K562 (cell line): Measurements from ENCODE around the gene UBL5. TPM values are rescaled to one million over a fixed set of nuclear protein-coding genes. Genes with fewer than 3 reads are reported as not detected.

Experiments used
- ATAC-seq: fragments of 200-7000 bp; cut with Tn5 transposase; 3 replicates; pipeline ENCODE4 v1.9.1; 2020; ENCODE audit warnings: moderate library complexity
- BruUV-seq: library from RNA; stranded (reverse); fragments of 400-500 nt; replicated peaks from 2 replicates; lab custom pipeline; 2021; lab: Mats Ljungman, UMichigan
- CTCF ChIA-PET: fragments of 300-600 bp; formaldehyde crosslinking; extraction: SDS; loops from one replicate; lab custom pipeline; 2021; ENCODE audit warnings: low intra/inter-chr PET ratio; lab: Yijun Ruan, JAX
- POLR2A ChIA-PET: fragments of 300-600, 350-650 bp; sonication (Branson Sonifier 250); formaldehyde crosslinking; extraction: SDS; loops from one replicate; lab custom pipeline; 2021; ENCODE audit warnings: antibody characterized with exemption, inconsistent platforms; lab: Yijun Ruan, JAX
- DNase-seq, 4 experiments: peaks; one replicate each; pipeline versions ENCODE4 v3.0.0 to v3.0.0-alpha.2; 2011 to 2018; ENCODE audit warnings: low spot score in 3 of 4, mixed read lengths in 3 of 4; ENCODE audit errors: extremely low read depth in 1 of 4
- FAIRE-seq: peaks from 2 replicates; lab custom pipeline; 2011; peaks lifted over from hg19 to GRCh38; lab: Jason Lieb, UNC
- H2AFZ ChIP-seq: 2 replicates; pipeline ENCODE4 v1.6.0; 2011; ENCODE audit warnings: low read depth, low read length, control low read depth, inconsistent platforms
- H3K27ac ChIP-seq: fragments of 200-600 bp; 3 replicates; pipeline ENCODE4 v1.8.0; 2011; ENCODE audit warnings: low read depth, mild to moderate bottlenecking, control low read depth, inconsistent platforms, low read length, moderate library complexity, mixed read lengths; ENCODE audit errors: extremely low read depth
- H3K27me3 ChIP-seq, 2 experiments: fragments of 300-600 bp in 1 of 2; 2 replicates in 1 of 2; 3 replicates in 1 of 2; pipeline versions ENCODE4 v1.6.0 to v1.8.0; 2011; ENCODE audit warnings: inconsistent platforms in 2 of 2, low read length in 2 of 2, mild to moderate bottlenecking in 1 of 2, mixed read lengths in 1 of 2, moderate library complexity in 1 of 2; ENCODE audit not compliant: control insufficient read depth in 2 of 2, insufficient read depth in 2 of 2
- H3K36me3 ChIP-seq: fragments of 300-600 bp; 3 replicates; pipeline ENCODE4 v1.8.0; 2011; ENCODE audit warnings: mild to moderate bottlenecking, low read length, inconsistent platforms; ENCODE audit not compliant: control insufficient read depth, insufficient read depth
- H3K4me1 ChIP-seq, 2 experiments: fragments of 200-600 bp in 1 of 2; replicated peaks in 1 of 2; 2 replicates in 1 of 2; 3 replicates in 1 of 2; pipeline versions ENCODE4 v1.5.1 to v1.8.0; 2011; ENCODE audit warnings: inconsistent platforms in 2 of 2, low read length in 2 of 2, mild to moderate bottlenecking in 1 of 2, mixed read lengths in 1 of 2, moderate library complexity in 1 of 2; ENCODE audit not compliant: control insufficient read depth in 2 of 2, insufficient read depth in 2 of 2
- H3K4me2 ChIP-seq: 2 replicates; pipeline ENCODE4 v1.6.1; 2011; ENCODE audit warnings: low read length, control low read depth, inconsistent platforms, mixed read lengths; ENCODE audit not compliant: insufficient read depth
- H3K4me3 ChIP-seq: fragments of 200-600 bp; sonication (generic), shearing (Covaris generic); 2 replicates; pipeline ENCODE4 v1.5.1; 2016; ENCODE audit warnings: control low read depth, inconsistent platforms
- H3K79me2 ChIP-seq: fragments of 200-600 bp; 3 replicates; pipeline ENCODE4 v1.8.0; 2011; ENCODE audit warnings: low read length, inconsistent platforms; ENCODE audit not compliant: control insufficient read depth, insufficient read depth
- H3K9ac ChIP-seq, 2 experiments: 2 replicates each; pipeline versions ENCODE4 v1.6.0 to v1.6.1; 2011; ENCODE audit warnings: low read depth in 2 of 2, low read length in 2 of 2, control low read depth in 1 of 2, inconsistent platforms in 1 of 2, mild to moderate bottlenecking in 1 of 2, mixed read lengths in 1 of 2; ENCODE audit not compliant: insufficient read depth in 1 of 2
- H3K9me1 ChIP-seq: one replicate; pipeline ENCODE4 v1.6.0; 2011; ENCODE audit warnings: inconsistent platforms, mild to moderate bottlenecking, low read length, moderate library complexity; ENCODE audit not compliant: control insufficient read depth, insufficient read depth
- H3K9me3 ChIP-seq: replicated peaks from 2 replicates; pipeline ENCODE4 v1.5.1; 2011; ENCODE audit warnings: low read depth, low read length, inconsistent platforms; ENCODE audit not compliant: control insufficient read depth, insufficient read depth
- H4K20me1 ChIP-seq: replicated peaks from 2 replicates; pipeline ENCODE4 v1.6.1; 2011; ENCODE audit warnings: low read length, inconsistent platforms, mixed read lengths; ENCODE audit not compliant: control insufficient read depth, insufficient read depth
- CREB5 ChIP-seq: fragments of 250-450 bp; sonication (Bioruptor Pico); IDR thresholded peaks from 2 replicates; pipeline ENCODE4 v1.5.0; 2020; ENCODE audit warnings: mild to moderate bottlenecking
- DPF2 ChIP-seq: fragments of 450-650 bp; IDR thresholded peaks from 2 replicates; pipeline ENCODE4 v1.6.1; 2016
- HDAC1 ChIP-seq, 2 experiments: fragments of 450-650 bp; IDR thresholded peaks; 2 replicates each; pipeline ENCODE4 v1.6.1; 2016 to 2017; ENCODE audit warnings: inconsistent platforms in 1 of 2, mild to moderate bottlenecking in 1 of 2, moderate library complexity in 1 of 2
- IRF2 ChIP-seq: sonication (generic); formaldehyde crosslinking; IDR thresholded peaks from 2 replicates; pipeline ENCODE4 v1.8.1; 2022; ENCODE audit warnings: mild to moderate bottlenecking, missing genetic modification reagents
- NUFIP1 ChIP-seq: fragments of 450-650 bp; IDR thresholded peaks from 2 replicates; pipeline ENCODE4 v1.6.1; 2018; ENCODE audit not compliant: partially characterized antibody
- PHF20 ChIP-seq: fragments of 450-650 bp; IDR thresholded peaks from 2 replicates; pipeline ENCODE4 v1.6.1; 2018; ENCODE audit not compliant: partially characterized antibody
- POLR2H ChIP-seq: IDR thresholded peaks from 2 replicates; pipeline ENCODE4 v1.6.1; 2016; ENCODE audit warnings: missing genetic modification characterization, low read depth, mild to moderate bottlenecking, control low read depth, missing compliant biosample characterization, moderate library complexity
- SNRNP70 ChIP-seq: fragments of 200-400 bp; formaldehyde crosslinking; optimal IDR thresholded peaks from 2 replicates; pipeline ENCODE3; 2017; ENCODE audit warnings: low read depth, low read length
- SOX6 ChIP-seq: fragments of 450-650 bp; IDR thresholded peaks from 2 replicates; pipeline ENCODE4 v1.6.1; 2014; ENCODE audit warnings: mild to moderate bottlenecking
- U2AF2 ChIP-seq: fragments of 200-400 bp; formaldehyde crosslinking; optimal IDR thresholded peaks from 2 replicates; pipeline ENCODE3; 2017; ENCODE audit warnings: low read depth, mild to moderate bottlenecking, low read length
- WGBS: fragments of 100-300 bp; shearing (Covaris generic); methylation state at CpG from one replicate; pipeline ENCODE4 v1.1.6; 2016; ENCODE audit warnings: low coverage, mixed read lengths; ENCODE audit not compliant: insufficient coverage; ENCODE audit errors: missing lambda C conversion rate; 5-methylcytosine and 5-hydroxymethylcytosine counted together
- in situ Hi-C: fragments of 300-500 bp; cut with MboI; formaldehyde crosslinking; loops from 4 replicates; pipeline ENCODE4 v1.15.0; 2018; ENCODE audit warnings: inconsistent platforms, mixed read lengths
- intact Hi-C: fragments of 100-400 bp; cut with micrococcal nuclease; formaldehyde crosslinking; loops from 2 replicates; pipeline ENCODE4 v1.14.2; 2022
- polyA plus RNA-seq, 8 experiments: library from polyadenylated mRNA; depleted of rRNA in 4 of 8; stranded (reverse) in 5 of 8; unstranded in 3 of 8; fragments of >200 nt; fragmentation: Nextera tagmentation in 2 of 8; fragmentation: Illumina TruSeq in 1 of 8; extraction: Ambion mirVana in 2 of 8; extraction: Trizol in 1 of 8; gene quantifications; 2 replicates each; pipeline versions ENCODE4 v1.2.1 to v1.2.3, GENCODE V29; 2011 to 2014; ENCODE audit warnings: inconsistent platforms in 1 of 8, missing spikeins in 1 of 8
- total RNA-seq, 7 experiments: library from RNA; depleted of rRNA in 6 of 7; stranded (reverse); fragments of >200 nt in 6 of 7; fragmentation: Illumina TruSeq in 2 of 7; extraction: Trizol in 2 of 7; gene quantifications; 2 replicates each; pipeline versions ENCODE4 v1.2.1 to v1.2.3, GENCODE V29; 2011 to 2021; ENCODE audit warnings: low replicate concordance in 1 of 7

The UBL5 gene
- total and polyA plus RNA-seq, 9 of the 15 experiments (the other 6 are each of a cell fraction or from before 2014, with no cell fraction given): 410 to 1,266 (median 613) TPM

- WGBS: 0% methylated on average over 4 of the region's 4 CpGs
- Histone ChIP-seq H3K4me3 (no peak overlapping the region), H3K9me3 (no peaks in the 10 kb centered on the region), H3K27me3 (peaks cover 24 to 43% of the 10 kb centered on the region in 2 experiments; a peak in 4 of 5 replicates), H3K9me1 (no peaks in the 10 kb centered on the region), H3K9ac (no peak overlapping the region), H3K4me2 (no peak overlapping the region), H3K27ac (no peak overlapping the region), H4K20me1 (0 out of 2 replicates have a peak, but pooled peaks cover 4% of the 10 kb centered on the region), H3K4me1 (peaks cover under 1 to 7% of the 10 kb centered on the region in 2 experiments; a peak in 2 of 5 replicates), H3K36me3 (no peaks in the 10 kb centered on the region)
- ATAC-seq (no peak), FAIRE-seq (no peak), DNase-seq (no peak)
- BruUV-seq: no TSS peak
- CTCF ChIA-PET: no interaction called here
- intact Hi-C loops: no loop called here
- POLR2A ChIA-PET: no interaction called here
- TF ChIP-seq PHF20 (no peak), SNRNP70 (no peak), NUFIP1 (no peak), HDAC1 (IDR thresholded peaks at IDR 0.05) (no peak)
- TF ChIP-seq, all 486 proteins: peak for 0
- Histone ChIP-seq H2AFZ (no peak overlapping the region), H3K79me2 (no peaks in the 10 kb centered on the region)
- in situ Hi-C loops: no loop called here
These were observed 35.2 kb downstream of the UBL5 start for GRCh38 chr19:9862938-9863337.

GRCh38 chr19:9863759-9864158 is 36.0 kb downstream of the UBL5 start:
- no peak for DNase-seq
- Histone ChIP-seq H3K4me1 (no peaks in the 10 kb centered on the region), H3K79me2 (no peaks in the 10 kb centered on the region)
- intact Hi-C loops: no loop called here
- BruUV-seq: no TSS peak
- no peak for TF ChIP-seq CREB5 (CRISPR knock-in tag)
- TF ChIP-seq U2AF2: no peak
- no peak for TF ChIP-seq IRF2 (CRISPR knock-in tag)
- no peak for TF ChIP-seq DPF2
- TF ChIP-seq POLR2H: no peak
- TF ChIP-seq SOX6: no peak
- TF ChIP-seq, all 486 proteins: peak for 0
- ATAC-seq (no peak), FAIRE-seq (no peak)
- Histone ChIP-seq H3K36me3 (no peaks in the 10 kb centered on the region), H2AFZ (no peak overlapping the region), H3K9me1 (no peaks in the 10 kb centered on the region), H3K4me3 (no peak overlapping the region), H3K27ac (no peak overlapping the region), H3K9me3 (no peaks in the 10 kb centered on the region), H3K4me2 (no peak overlapping the region), H4K20me1 (0 out of 2 replicates have a peak, but pooled peaks cover 4% of the 10 kb centered on the region), H3K27me3 (peaks cover 24 to 43% of the 10 kb centered on the region in 2 experiments; a peak in 4 of 5 replicates), H3K9ac (no peak overlapping the region)
- in situ Hi-C loops: no loop called here
- ChIA-PET POLR2A (interaction anchor here (0.6 kb wide), 2 partner anchors 10 to 139 kb away, joined by 3 read pairs; no protein-coding TSS in a partner anchor), CTCF (no interaction called here)
- WGBS: 0% methylated on average over 5 of the region's 5 CpGs
